ENCODE data around the gene CHPF.

CHPF gene, protein sequence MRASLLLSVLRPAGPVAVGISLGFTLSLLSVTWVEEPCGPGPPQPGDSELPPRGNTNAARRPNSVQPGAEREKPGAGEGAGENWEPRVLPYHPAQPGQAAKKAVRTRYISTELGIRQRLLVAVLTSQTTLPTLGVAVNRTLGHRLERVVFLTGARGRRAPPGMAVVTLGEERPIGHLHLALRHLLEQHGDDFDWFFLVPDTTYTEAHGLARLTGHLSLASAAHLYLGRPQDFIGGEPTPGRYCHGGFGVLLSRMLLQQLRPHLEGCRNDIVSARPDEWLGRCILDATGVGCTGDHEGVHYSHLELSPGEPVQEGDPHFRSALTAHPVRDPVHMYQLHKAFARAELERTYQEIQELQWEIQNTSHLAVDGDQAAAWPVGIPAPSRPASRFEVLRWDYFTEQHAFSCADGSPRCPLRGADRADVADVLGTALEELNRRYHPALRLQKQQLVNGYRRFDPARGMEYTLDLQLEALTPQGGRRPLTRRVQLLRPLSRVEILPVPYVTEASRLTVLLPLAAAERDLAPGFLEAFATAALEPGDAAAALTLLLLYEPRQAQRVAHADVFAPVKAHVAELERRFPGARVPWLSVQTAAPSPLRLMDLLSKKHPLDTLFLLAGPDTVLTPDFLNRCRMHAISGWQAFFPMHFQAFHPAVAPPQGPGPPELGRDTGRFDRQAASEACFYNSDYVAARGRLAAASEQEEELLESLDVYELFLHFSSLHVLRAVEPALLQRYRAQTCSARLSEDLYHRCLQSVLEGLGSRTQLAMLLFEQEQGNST

DNA sequence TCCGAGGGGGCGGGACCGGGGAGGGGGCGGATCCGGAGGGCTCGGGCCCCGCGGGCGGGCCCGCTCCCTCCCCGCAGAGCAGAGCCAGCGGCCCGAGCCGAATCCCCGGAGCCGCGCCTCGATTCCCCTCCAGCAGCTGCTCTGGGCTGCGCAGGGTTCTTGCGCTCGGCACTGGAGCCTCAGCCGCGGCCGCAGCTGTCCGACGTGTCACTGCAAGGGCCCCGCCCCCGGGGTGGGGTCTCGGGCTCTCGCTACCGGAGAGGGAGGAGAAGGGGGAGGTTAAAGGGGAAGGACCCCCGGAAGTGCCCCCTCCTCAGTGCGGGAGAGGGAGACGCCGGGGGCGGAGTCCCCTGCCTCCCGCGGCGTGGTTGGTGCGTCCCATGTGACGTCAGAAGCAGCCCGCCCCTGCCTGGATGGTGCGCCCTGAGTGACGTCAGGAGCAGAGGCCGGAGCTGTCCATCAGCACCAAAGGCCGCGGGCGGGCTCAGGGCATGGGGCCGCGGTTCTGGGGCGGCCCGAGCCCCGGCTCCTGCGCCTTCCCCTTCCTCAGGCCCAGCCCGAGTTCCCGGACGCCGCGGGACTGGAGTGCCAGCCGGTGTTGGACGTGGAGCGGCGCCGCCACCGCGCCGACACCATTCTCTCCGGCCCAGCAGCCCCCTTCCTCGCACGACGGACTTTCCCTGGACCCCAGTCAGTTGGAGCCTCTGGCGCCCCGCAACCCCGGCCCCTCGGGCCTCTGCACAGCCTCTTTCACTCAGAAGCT is at the start of gene CHPF, which contains the start of gene TMEM198:
TSS of gene CHPF (minus strand) at position 214 of the 763 bp plus-strand sequence. CDS start 271 bp downstream, outside the sequence.
TSS of gene TMEM198 (plus strand) at position 433 of the 763 bp plus-strand sequence. CDS start 700 bp downstream, outside the sequence.
- DNase-seq = peak; percentile 76

DNA sequence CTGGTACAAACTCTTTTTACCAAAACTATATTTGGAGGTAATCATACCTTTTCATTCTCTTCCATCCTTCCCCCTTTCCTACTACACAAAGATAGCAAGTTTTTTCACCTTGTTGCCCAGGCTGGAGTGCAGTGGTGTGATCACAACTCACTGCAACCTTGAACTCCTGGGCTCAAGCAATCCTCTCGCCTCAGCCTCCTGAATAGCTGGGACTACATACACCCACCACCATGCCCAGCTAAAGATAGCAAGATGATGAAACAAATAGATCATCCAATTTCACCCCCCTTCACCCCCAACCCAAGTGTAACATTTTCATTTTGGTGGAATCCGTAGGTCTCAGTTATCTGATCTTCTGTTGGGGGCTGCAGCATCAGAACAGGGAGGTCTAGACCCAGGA is 49.5 kb upstream of the CHPF start:
- no peak for DNase-seq

DNA sequence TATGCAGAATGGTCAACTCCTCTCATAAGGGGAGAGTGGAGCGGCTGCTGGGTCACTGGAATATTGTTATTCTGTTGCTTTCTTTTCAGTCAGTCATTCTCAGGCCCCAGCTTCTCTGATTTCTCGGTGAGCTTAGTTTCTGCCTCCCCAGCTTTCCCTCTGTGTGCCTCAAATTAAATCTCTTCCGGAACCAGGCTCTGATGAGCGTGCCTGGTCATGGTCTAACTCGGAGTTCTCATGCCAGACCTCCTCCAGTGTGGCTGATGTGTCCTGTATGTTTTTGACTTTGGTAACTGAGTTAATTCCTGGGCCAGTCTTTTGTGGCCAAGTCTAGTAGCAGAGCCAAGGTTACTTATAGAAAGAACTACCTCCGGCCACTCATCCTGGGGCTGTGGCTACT is 49.1 kb upstream of the CHPF start:
- DNase-seq = no peak

DNA sequence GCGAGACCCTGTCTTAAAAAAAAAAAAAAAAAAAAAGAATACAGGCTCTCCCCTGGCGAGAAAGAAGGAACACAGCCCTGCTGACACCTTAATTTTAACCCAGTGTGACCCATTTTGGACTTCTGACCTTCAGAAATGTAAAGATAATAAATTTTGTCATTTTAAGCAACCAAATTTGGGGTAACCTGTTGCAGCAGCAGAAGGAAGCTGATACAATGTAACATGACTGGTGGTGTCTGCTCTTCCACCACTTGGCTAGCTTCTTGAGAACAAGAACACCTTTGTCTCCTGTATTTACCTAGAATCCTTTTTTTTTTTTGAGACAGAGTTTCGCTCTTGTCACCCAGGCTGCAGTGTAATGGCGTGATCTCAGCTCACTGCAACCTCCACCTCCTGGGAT is 47.5 kb upstream of the CHPF start:
- DNase-seq = no peak

DNA sequence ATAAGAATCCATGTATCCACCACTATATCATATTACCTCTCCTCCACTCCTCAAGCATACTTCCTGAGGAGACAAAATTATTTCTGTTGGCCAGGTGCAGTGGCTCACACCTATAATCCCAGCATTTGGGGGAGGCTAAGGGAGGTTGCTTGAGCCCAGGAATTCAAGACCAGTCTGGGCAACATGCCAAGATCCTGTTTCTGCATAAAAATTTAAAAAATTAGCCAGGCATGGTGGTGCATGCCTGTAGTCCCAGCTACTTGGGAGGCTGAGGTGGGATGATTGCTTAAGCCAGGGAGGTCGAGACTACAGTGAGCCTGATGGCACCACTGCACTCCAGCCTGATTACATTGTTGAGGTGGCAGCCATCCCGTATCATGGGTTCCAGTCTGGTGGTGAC is 37.7 kb upstream of the CHPF start:
- DNase-seq = no peak

DNA sequence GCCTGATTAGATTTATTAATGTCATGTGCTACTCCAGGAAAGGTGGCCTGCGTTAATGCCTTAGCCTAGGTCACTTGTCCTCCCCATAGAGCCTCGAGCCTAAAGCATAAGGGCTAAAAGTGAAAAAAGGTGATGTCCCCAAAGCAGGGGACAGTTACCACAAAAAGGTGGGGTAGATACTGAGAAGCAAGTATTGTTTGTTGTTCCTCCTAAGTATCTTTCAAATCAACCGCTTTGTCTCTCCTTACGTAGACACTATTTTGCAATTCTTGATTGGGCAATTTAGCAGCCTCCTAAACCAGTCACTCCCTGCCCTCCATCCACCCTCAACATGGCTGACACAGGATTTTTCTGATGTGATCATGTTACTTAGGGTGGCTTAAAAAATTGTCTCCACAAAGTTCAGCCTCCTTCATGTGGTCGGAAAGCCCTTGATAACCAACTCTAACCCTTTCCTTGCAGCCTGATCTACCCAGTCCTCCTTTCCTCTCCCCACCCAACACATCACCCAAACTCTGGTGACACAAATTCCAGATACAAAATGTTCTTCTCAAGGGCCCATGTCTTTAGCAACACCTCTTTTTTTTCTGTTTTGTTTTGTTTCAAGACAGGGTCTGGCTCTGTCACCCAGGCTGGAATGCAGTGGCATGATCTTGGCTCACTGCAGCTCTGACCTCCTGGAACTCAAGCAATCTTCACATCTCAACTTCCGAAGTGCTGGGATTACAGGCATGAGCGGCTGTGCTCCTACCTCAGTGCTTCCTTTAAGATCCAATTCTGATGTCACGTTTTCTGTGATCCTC is 35.4 kb upstream of the CHPF start:
- no peak for DNase-seq

DNA sequence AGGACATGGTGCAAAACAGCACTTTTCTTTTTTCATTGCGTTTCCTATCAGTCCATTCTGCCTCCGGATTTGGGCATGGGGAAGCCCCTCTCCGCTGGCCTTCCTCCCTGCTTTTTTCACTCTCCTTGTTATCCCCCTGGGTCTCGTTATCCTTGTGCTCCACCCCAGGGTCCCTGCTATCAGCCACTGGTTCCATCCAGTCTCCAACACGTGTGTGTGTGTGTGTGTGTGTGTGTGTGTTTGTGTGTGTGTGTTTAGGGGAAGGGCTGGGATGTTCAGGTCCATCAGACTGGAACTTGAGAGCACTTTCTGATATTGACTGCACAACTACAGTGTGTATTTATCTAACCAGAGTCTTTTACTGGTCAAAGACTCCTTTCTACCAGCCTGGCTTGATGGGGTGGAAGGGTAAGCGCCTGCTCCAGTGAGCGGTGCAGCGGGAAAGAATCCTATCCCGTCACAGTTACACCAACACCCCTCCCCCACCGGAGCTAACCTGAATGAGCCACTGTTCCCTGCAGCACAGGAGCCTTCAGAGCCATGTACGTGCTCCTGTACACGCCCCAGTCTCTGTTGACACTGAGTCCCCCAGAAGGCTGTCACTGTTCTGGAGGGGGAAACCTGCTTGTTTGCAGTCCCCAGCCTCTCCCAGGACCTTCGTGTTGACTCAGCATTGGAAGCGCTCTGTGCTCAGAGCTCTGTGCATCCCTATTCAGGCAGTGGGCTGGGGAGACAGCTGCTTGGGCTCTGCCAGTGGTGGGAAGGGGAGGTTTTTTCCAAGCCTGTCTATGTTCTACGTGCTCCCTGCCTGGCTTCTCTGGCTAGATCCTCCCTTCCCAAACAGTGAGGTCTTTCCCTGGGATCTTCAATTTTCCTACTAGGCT is 33.1 kb upstream of the CHPF start:
- no peak for DNase-seq

DNA sequence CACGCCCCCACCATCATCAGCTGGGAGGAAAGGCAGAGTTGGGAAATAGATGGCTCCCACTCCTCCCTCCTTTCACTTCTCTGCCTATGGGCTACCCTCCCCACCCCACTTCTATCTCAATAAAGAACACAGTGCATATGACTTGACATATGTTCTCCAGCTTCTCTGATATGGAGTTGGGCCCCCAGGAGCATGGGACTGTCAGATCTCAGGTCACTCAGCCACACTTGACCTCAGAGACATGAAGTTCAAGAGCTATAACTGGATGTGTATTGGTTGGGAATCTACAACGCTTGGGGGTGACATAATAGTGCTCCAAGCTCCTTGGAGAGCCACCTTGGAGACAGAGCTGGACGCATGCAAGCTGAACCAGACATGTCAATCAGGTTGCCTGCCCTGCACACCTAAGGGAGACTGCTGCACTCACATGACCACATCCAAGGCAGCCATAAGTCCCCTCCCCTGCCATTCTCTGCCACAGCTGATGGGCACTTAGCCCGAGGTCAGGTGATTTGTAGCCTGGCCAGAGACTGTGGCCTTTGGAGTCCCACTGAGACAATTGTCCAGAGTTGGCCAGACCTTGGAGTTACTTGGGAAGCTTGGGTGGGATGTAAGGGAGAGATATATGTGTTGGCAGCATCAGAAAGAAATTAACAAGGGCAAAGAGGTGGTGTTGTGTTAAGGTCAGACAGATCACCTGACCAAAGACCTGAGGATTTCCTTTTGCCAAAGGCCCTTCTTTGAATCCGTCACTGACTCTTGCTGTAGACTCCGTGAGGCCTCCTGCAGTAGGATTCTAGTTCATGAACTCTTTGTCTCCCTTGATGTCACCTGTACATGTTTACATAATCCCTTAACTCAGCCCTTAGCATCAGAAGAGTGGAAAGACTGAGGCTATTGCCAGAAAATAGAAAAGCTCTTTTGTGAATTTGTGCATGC is 32.2 kb upstream of the CHPF start:
- no peak for DNase-seq

DNA sequence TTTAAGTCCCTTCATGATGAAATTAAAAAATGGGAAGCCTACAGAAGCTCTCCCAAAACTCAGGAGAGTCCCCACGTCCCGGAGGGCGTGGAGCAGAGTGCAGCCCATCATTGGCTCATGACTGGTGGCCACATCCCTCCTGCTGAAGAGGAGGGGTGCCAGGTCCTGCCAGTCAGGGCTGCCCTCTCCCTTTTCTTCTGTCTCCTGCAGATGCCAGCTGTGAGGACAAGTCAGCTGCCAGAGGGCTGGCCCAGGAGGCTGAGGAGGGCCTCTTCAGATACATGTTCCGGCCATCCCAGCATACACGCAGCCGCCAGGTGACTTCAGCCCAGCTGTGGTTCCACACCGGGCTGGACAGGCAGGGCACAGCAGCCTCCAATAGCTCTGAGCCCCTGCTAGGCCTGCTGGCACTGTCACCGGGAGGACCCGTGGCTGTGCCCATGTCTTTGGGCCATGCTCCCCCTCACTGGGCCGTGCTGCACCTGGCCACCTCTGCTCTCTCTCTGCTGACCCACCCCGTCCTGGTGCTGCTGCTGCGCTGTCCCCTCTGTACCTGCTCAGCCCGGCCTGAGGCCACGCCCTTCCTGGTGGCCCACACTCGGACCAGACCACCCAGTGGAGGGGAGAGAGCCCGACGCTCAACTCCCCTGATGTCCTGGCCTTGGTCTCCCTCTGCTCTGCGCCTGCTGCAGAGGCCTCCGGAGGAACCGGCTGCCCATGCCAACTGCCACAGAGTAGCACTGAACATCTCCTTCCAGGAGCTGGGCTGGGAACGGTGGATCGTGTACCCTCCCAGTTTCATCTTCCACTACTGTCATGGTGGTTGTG is 31.1 kb upstream of the CHPF start:
- no peak for DNase-seq

DNA sequence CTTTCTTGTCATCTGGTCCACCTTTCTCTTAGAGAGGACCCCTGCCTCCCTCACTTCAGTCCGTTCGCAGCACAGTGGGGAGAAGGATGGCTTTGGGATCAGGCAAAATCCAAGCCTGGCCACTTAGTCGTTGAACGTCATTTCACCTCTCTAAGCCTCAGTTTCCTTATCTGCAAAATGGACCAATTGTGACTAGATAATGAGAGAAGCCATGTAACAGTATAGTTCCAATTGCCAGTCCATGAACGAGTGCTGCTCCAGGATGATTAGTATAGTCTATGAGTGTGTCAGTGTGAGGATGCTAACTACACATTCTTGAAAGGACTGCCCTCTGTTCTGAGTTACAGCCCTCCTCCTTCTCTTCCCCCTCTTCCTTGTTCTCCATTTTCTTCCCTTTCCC is 29.6 kb upstream of the CHPF start:
- peak; percentile 89 for DNase-seq

DNA sequence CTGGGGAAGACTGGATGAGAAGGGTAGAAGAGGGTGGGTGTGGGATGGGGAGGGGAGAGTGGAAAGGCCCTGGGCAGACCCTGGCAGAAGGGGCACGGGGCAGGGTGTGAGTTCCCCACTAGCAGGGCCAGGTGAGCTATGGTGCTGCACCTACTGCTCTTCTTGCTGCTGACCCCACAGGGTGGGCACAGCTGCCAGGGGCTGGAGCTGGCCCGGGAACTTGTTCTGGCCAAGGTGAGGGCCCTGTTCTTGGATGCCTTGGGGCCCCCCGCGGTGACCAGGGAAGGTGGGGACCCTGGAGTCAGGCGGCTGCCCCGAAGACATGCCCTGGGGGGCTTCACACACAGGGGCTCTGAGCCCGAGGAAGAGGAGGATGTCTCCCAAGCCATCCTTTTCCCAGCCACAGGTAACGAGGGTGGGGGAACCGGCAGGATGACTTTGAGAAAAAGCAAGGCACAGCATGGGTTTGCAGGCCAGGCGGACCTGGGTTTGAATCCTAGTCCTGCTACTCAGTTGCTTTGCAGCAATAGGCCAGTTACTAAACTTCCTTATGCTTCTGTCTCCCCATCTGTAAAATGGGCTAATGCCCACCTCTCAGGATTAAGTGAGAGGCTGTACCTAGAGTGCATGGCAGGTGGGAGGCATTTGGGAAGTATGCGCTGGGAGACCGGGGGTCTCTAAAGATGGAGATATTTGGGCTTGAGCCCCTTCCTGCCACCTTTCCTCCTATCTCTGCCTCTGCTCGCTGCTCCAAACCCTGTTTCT is 28.8 kb upstream of the CHPF start, which contains the start of gene INHA:
TSS of gene INHA (plus strand) at position 74 of the 765 bp plus-strand sequence. CDS start at position 139, 65 bp downstream.
- no peak for DNase-seq

DNA sequence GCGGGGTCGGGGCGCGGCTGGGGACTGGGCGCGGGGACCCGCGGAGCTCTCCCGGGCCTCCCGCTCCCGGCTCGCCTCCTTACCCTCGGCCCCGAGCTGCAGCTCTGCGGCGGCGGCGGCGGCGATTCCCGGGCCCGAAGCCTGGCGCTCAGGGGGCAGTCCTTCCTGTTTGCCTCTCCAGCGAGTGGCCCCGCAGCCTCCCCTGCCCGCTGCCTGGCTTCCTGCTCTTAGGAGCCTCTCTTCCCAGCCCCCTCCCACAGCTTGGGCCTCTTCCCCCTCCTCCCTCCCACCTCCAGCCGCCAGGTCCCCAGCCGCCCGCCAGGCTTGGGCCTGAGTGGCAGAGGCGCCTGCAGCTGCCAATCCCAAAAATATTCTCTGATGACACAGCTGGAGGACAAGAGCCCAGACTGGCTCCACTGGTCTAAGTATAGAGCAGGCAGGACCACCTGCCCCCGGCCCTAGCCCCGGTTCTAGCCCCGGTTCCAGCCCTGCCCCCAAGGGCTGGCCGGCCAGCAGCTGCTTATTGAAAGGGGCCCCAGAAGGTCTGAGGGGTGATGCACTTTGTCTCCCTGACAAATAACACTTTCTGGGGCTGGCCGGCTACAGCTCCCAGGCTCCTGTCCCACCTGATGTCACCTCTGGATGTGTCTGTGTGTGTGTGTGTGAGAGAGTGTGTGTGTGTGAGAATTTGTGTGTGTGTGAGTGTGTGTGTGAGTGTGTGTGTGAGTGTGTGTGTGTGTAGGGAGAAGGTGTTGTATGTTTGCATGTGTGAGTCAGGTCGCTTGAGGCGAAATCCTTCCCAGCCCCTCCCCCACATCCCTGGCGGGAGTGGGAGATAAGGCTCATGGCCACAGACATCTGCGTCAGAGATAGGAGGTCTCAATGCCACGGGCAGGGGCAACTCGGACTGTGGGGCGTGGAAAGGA is 28.0 kb upstream of the CHPF start, which contains the start of gene OBSL1:
TSS of gene OBSL1 (minus strand) at position 229 of the 926 bp plus-strand sequence. CDS start 307 bp downstream, outside the sequence.
- DNase-seq = peak; percentile 15

DNA sequence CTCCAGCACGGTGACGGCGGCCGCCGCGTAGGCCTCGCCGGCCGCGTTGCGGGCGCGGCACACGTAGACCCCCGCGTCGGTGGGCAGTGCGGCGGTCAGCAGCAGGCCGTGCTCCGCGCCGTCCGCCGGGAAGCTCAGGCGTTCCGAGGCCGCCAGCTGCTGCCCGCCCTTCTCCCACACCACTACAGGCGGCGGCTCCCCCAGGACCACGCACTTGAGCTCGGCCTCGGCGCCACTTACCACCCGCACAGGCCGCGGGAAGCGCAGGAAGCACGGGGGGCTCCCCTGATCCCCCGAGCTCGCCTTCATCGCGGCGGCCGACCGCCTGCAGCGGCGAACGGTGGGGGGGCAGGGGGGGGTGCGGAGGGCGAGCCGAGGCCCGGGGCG is 27.3 kb upstream of the CHPF start:
- no peak for DNase-seq

DNA sequence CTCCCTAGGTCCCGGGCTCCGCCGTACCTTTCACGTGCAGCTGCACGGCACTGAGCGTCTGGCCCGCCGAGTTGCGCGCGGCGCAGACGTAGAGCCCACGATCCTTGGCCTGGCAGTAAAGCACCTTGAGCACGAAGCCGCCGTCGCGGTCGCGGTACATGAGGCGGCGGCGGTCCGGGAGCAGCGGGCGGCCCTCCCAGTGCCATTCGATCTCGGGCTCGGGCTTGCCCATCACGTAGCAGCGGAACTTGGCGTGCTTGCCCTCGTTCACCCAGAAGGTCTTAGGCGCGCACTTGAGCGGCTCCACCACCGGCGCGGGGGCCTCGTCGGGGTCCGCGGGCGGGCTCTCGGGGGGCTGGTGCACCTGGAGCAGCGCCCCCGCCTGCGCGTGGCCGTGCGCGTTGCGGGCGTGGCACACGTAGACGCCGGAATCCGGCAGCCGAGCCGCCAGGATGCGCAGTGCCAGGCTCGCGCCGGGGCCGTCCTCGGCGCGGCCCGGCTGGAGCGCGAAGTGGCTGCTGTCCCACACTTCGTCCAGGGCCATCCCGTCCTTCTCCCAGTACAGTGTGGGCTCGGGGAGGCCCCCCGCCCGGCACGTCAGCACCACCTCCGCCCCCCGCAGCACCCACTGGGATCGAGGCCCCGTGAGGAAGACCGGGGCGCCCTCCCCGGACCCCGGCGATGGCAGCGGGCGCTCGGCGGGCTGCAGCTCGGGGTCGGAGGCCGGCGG is 26.8 kb upstream of the CHPF start:
- no peak for DNase-seq

DNA sequence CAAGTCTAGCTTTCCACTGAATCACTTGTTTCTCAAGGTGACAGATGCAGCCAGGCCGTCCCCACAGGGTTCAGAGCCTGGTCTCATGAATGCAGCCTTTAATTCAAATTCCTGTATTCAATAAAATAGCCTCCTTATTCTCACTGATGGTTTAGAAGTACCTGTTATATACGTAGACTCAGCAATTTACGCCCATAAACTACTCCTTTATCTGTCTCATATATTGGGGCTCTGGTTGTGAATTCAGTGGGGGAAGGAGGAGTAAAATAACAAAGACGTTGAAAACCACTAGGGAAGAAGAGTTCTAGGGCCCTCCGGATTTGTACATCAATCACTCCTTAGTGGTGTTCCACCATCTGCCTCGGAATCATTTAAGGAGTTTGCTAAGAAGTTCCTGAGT is 26.0 kb upstream of the CHPF start:
- DNase-seq = no peak

DNA sequence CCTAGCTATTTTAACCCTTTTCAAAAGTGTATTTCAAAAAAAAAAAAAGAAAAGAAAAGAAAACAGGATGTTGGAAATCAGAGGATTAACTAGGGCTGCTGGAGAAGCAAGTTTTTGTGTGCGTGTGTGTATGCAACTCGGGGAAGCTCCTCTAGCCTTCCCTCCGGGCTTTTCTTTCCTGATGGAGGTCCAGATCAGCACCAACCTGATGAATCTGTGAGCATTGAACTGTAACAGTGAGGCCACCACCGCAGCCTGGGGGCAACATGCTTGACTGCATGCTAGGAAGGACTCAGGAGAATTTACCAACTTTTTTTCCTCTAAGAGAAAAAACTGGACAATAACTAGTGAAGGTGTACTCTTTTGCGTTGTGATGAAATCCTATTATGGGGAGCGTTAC is 25.4 kb upstream of the CHPF start:
- DNase-seq = no peak

Measured in NCI-H2029 treated with DMSO at 0.1 percent for 48 hours (cell line).